ENCODE data around the gene TTC8.

DNA sequence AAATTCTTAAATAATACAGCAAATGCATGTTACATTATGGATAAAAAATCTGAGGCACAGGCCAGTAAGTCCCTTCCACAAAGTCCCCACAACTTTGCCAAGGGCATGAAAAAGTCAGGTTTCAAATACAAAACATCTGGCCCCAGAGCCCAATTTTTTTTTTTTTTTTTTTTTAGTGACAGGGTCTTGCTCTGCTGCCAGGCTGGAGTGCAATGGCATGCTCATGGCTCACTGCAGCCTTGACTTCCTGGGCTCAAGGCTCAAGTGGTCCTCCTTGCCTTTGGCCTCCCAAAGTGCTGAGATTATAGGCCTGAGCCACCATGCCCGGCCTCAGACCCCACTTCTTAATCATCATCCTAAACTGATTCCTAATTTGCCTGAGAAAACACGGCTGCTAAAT lies 3.1 kb upstream of the TTC8 start:
- TF ChIP-seq, protein P1, sequence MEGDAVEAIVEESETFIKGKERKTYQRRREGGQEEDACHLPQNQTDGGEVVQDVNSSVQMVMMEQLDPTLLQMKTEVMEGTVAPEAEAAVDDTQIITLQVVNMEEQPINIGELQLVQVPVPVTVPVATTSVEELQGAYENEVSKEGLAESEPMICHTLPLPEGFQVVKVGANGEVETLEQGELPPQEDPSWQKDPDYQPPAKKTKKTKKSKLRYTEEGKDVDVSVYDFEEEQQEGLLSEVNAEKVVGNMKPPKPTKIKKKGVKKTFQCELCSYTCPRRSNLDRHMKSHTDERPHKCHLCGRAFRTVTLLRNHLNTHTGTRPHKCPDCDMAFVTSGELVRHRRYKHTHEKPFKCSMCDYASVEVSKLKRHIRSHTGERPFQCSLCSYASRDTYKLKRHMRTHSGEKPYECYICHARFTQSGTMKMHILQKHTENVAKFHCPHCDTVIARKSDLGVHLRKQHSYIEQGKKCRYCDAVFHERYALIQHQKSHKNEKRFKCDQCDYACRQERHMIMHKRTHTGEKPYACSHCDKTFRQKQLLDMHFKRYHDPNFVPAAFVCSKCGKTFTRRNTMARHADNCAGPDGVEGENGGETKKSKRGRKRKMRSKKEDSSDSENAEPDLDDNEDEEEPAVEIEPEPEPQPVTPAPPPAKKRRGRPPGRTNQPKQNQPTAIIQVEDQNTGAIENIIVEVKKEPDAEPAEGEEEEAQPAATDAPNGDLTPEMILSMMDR (conservative IDR thresholded peaks at IDR 0.05 in 1 of 2, IDR thresholded peaks at IDR 0.05 in 1 of 2; ENCODE audit: low read depth in 1 of 2, low read length in 2 of 2): no peak
- TF ChIP-seq EZH2 (IDR thresholded peaks at IDR 0.05; ENCODE audit: low read length, missing control alignments): no peak
